Skeletal muscle satellite cell (primary cell): ENCODE measurements around the gene ERFE.
"Not testable (repeated sequence)": the region's sequence is repeated elsewhere in the genome, so short reads cannot be mapped to it uniquely, and the experiment has no call there.

Experiments
- H3K27me3 ChIP-seq: 2 replicates; pipeline ENCODE4 v1.7.0; 2013; ENCODE audit warnings: low read length; ENCODE audit not compliant: control insufficient read depth, insufficient read depth
- H3K36me3 ChIP-seq: 2 replicates; pipeline ENCODE4 v1.7.0; 2013; ENCODE audit warnings: mild to moderate bottlenecking, control low read depth, low read length; ENCODE audit not compliant: insufficient read depth
- H3K4me1 ChIP-seq: 2 replicates; pipeline ENCODE4 v1.7.0; 2013; ENCODE audit warnings: low read length; ENCODE audit not compliant: control insufficient read depth, insufficient read depth
- H3K4me2 ChIP-seq: 2 replicates; pipeline ENCODE4 v1.7.0; 2013; ENCODE audit warnings: mild to moderate bottlenecking, low read length
- H3K4me3 ChIP-seq: 2 replicates; pipeline ENCODE4 v1.7.0; 2013; ENCODE audit warnings: low read length
- H3K9ac ChIP-seq: 2 replicates; pipeline ENCODE4 v1.7.0; 2013; ENCODE audit warnings: mild to moderate bottlenecking, low read depth, low read length, moderate library complexity
- H3K9me3 ChIP-seq: replicated peaks from 2 replicates; pipeline ENCODE4 v1.7.0; 2013; ENCODE audit warnings: mild to moderate bottlenecking, control low read depth, low read length

Gene ERFE

DNA sequence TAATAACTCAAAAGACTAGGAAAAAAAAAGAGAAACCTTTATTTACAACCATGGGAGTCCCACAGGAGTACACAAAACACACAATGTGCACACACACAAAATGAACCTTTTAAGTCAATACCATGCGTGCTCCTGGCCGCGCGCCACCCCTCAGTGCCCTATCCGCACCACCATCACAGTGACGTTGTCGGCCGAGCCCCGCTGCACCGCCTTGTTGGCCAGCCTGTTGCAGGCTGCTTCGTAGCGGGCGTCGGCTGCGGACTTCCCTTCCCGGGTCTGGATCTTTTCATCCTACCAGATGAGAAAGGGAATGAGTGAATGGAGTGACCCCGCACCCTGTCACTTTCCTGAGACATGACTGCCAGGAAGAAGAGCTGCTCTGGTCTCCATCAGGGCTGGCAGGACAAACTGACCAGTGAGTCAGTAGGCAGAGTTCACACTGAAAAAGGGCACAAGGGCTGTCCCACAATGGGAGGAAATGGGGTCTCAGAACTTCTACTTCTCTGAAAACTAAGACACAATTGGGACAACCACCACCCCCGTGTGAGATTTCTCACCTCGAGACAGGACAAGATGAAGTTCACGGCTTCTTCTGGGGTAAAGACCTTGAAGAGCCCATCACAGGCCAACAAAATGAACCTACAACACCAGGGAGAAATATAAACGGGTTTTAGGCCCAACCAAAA is 11.8 kb downstream of the ERFE start:
- Histone ChIP-seq H3K27me3 (no peaks in the 10 kb centered on the region), H3K9me3 (no peaks in the 10 kb centered on the region), H3K4me3 (peak overlapping the region; percentile 4), H3K36me3 (peaks cover 66% of the 10 kb centered on the region), H3K9ac (peak overlapping the region; percentile 45), H3K4me1 (peaks cover 41% of the 10 kb centered on the region), H3K4me2 (peak overlapping the region; percentile 42)

DNA sequence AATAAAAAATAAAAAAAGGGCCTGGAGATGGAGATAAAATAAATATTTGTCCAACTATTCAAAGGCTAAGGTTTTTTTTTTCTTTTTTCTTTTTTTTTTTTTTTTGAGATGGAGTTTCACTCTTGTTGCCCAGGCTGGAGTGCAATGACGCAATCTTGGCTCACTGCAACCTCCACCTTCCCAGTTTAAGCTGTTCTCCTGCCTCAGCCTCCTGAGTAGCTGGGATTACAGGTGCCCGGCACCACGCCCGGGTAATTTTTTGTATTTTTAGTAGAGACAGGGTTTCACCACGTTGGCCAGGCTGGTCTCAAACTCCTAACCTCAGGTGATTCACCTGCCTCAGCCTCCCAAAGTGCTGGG is 12.3 kb downstream of the ERFE start:
- not testable (repeated sequence) for H3K27me3 ChIP-seq, H3K4me2 ChIP-seq, H3K4me3 ChIP-seq, H3K9me3 ChIP-seq
- peaks cover 69% of the 10 kb centered on the region for H3K36me3 ChIP-seq
- H3K9ac ChIP-seq, result peak overlapping the region; percentile 45
- H3K4me1 ChIP-seq, result peaks cover 41% of the 10 kb centered on the region

DNA sequence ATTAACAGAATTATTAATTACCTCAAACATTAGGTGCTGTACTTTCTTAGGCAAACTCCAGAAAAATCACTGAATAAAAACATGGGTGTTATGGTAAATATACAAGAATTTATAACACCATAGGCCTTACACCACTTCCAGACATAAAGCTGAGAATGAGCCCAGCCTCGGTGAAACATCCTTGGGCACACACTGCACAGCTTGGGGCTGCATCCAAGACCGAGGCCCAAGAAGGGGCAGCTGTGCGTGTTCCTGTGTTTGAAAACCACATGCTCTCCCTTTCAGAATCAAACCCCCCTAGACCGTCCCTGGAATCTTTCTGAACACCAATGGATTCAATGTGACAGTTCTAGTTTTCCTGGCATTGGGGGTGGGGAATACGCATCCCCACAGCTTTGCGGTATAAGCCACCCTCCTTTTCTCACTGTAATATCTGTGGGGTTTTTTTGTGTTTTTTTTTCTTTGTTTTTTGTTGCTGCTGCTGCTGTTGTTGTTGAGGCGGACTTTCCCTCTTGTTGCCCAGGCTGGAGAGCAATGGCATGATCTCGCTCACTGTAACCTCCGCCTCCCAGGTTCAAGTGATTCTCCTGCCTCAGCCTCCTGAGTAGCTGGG is 12.9 kb downstream of the ERFE start:
- Histone ChIP-seq H3K4me2 (no peak overlapping the region), H3K4me3 (no peak overlapping the region), H3K36me3 (peaks cover 72% of the 10 kb centered on the region), H3K9ac (no peak overlapping the region), H3K27me3 (no peaks in the 10 kb centered on the region), H3K9me3 (no peaks in the 10 kb centered on the region), H3K4me1 (peaks cover 41% of the 10 kb centered on the region)

DNA sequence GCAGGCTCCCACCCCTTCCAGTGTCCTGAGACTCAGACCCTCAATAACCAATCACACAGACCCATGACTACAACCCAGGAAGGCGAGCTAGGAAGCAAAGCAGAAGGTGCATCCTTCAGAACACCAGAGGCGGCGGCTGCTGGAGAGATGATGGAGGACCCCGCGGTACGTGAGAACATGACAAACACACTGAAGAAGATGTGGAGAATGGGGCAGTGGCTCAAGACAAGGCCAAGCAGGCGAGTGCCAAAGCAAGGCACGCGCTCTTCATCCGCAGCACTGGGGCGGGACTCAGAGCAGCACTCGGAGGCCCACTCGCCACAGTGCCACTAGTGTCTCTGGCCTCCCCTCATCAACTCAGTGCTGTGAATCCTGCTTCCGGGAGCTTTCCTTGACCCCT is 13.7 kb downstream of the ERFE start:
- Histone ChIP-seq H3K9me3 (no peaks in the 10 kb centered on the region), H3K4me1 (peaks cover 39% of the 10 kb centered on the region), H3K4me2 (no peak overlapping the region), H3K27me3 (no peaks in the 10 kb centered on the region), H3K9ac (no peak overlapping the region), H3K36me3 (peaks cover 77% of the 10 kb centered on the region), H3K4me3 (no peak overlapping the region)

DNA sequence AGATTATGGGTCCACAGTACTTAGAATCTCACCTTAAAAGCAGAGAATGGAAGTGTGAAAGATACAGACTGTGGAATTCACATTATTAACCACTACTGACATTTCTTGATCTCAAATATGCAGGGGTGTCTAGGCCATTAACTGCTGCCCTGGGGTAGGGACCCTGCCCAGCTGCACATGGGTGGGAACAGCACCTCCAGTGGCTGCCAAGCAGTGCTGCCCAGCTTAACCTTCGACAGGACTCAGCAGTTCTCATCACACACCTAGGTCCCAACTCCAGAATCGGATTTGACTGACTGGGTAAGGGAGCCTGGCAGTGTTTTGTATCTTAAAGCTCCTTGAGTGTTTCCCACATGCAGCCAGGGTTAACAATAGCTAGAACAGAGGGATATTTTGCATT is 14.9 kb downstream of the ERFE start:
- H3K4me3 ChIP-seq, result no peak overlapping the region
- no peaks in the 10 kb centered on the region for H3K27me3 ChIP-seq
- no peak overlapping the region for H3K4me2 ChIP-seq
- H3K9me3 ChIP-seq, result no peaks in the 10 kb centered on the region
- peaks cover 78% of the 10 kb centered on the region for H3K36me3 ChIP-seq
- no peak overlapping the region for H3K9ac ChIP-seq
- H3K4me1 ChIP-seq, result peaks cover 27% of the 10 kb centered on the region

DNA sequence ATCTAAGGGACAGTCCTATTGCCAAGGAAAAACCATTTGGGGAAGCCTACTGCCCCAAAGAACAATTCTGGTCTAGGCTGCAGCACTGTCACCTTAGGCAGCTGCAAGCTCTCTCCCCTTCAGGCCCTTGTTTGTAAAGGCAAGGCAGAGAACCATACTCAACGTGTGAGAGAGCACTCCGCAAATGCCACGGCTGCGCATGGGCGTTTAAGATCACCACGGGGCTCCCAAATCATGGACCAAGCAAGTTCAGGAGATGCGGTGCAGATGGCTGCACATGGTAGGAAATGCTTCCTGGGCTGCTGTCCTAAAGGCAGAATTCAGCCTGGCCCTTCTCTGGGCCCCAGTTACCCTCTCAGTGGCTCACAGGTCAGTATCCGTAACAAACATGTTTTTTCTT is 15.5 kb downstream of the ERFE start:
- H3K36me3 ChIP-seq, result peaks cover 79% of the 10 kb centered on the region
- no peak overlapping the region for H3K4me2 ChIP-seq
- H3K9me3 ChIP-seq, result no peaks in the 10 kb centered on the region

DNA sequence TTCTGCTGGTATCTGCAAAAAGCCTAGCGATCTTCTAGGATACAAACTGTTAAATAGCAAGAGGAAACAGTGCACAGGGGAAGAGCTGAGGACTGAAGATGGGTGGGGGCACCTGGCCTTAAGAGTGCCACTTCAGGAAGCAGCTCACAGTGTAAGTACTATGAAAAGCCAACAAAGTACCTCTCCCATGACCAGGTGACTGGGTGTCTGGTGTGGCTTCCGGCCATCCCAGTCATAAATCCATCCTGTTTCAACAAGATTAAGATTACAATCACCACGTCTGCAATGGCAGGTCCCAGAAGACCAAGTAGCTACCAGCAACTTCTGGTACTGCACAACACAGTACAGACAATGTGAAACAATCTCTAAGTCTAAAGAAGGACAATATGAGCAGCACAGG is 15.9 kb downstream of the ERFE start:
- H3K4me1 ChIP-seq, result peaks cover 17% of the 10 kb centered on the region
- peaks cover 83% of the 10 kb centered on the region for H3K36me3 ChIP-seq
- no peak overlapping the region for H3K9ac ChIP-seq
- H3K4me3 ChIP-seq, result no peak overlapping the region
- no peak overlapping the region for H3K4me2 ChIP-seq
- no peaks in the 10 kb centered on the region for H3K9me3 ChIP-seq
- no peaks in the 10 kb centered on the region for H3K27me3 ChIP-seq

More for the DNA sequence above, 15.5 kb downstream of the ERFE start:
- Histone ChIP-seq H3K4me1 (peaks cover 21% of the 10 kb centered on the region), H3K27me3 (no peaks in the 10 kb centered on the region), H3K4me3 (no peak overlapping the region), H3K9ac (no peak overlapping the region)

DNA sequence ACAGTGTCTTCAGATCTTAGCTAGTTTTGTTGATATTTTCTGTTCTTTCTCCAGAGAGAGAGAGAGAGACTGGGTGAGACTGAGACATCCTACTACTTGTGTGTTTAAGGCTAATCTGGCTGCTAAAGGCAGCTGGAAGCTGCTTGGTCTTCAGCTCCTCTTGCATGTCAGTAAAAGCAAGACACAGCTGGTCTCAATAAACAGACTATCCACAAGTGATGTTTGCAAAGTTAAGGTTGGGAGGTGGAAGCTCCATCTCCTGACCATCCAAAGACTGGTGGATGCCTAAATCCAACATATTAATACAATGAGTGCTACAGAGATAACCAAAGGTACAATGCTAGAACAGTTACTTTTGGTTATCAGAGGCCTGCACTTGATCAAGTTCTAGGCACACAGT is 17.8 kb downstream of the ERFE start:
- peaks cover 89% of the 10 kb centered on the region for H3K36me3 ChIP-seq

DNA sequence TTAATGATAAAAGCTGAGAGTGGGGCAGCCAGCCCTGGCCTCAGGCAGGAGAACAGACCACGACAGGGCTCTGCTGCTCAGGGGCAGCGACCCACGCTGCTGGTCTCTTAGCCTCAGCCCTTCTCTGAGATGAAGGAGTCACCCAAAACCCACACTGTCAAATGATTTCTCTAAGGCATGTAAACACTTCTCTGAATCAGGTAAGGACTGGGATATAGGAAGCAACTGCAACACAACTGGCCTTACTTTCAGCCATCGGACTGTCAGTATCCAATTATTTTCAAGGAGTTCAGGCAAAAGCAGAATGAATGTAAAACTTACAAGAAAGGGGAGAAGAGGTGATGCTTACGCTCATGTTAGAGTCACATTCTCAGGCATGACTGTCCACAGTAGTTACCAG is 21.8 kb downstream of the ERFE start:
- Histone ChIP-seq H3K4me2 (no peak overlapping the region), H3K4me1 (no peaks in the 10 kb centered on the region), H3K4me3 (no peak overlapping the region), H3K9me3 (no peaks in the 10 kb centered on the region), H3K9ac (no peak overlapping the region), H3K36me3 (peaks cover 87% of the 10 kb centered on the region), H3K27me3 (no peaks in the 10 kb centered on the region)

More for the DNA sequence above, 17.8 kb downstream of the ERFE start:
- Histone ChIP-seq H3K9me3 (no peaks in the 10 kb centered on the region), H3K9ac (no peak overlapping the region), H3K4me2 (no peak overlapping the region), H3K27me3 (no peaks in the 10 kb centered on the region), H3K4me3 (no peak overlapping the region), H3K4me1 (peaks cover 2% of the 10 kb centered on the region)

DNA sequence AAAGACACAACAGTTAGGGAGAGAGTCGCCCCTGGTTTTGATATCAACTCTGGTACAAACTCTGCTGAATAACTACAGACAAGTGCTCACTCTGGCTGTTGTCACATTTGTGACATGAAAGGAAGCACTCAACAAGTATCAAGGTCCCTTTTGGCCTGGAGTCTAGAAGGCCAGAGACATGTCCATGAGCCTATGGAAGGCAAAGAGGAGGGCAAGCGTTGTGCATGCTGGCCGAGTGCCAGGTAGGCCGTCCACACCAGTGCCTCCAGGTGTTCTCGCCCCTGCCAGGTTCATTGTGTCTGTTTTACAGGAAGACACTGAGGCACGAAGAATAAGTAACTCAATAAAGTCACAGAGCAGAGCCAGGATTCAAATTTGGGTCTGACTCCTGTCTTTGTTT is 23.6 kb downstream of the ERFE start:
- Histone ChIP-seq H3K9ac (no peak overlapping the region), H3K4me3 (no peak overlapping the region), H3K4me1 (no peaks in the 10 kb centered on the region), H3K36me3 (peaks cover 93% of the 10 kb centered on the region), H3K27me3 (no peaks in the 10 kb centered on the region), H3K9me3 (no peaks in the 10 kb centered on the region), H3K4me2 (no peak overlapping the region)

DNA sequence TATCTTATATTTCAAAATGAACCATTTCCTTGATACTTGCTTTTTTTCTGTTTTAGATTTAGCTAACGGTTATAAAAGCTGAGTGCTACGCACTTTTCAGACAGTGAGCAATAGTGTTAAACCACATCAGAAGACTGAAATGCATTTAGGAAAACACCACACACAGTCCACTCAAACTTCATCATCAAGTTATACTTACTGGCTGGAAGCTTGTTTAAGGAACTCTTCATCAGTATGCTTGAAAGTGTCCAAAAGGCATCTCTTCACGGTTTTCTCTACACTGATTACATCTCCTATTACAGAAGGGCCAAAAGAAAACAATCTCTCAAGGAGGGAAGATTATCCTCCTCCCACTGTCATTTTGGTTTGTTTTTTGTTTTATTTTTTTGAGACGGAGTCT is 25.1 kb downstream of the ERFE start:
- Histone ChIP-seq H3K9me3 (no peaks in the 10 kb centered on the region), H3K27me3 (no peaks in the 10 kb centered on the region), H3K9ac (no peak overlapping the region), H3K4me2 (no peak overlapping the region), H3K4me1 (no peaks in the 10 kb centered on the region), H3K36me3 (peaks cover 93% of the 10 kb centered on the region), H3K4me3 (no peak overlapping the region)
